PFSK-1 (cell line): ENCODE measurements around the gene HLA-C.

ENCODE experiments used
- POLR2AphosphoS5 ChIP-seq: IDR thresholded peaks from 2 replicates; pipeline ENCODE4 v1.6.1; 2012; ENCODE audit warnings: low read depth, mild to moderate bottlenecking, control low read depth, low read length, moderate library complexity
- SIN3A ChIP-seq: IDR thresholded peaks from 2 replicates; pipeline ENCODE4 v1.6.1; 2012; ENCODE audit warnings: mild to moderate bottlenecking, low read length, moderate library complexity, borderline replicate concordance; ENCODE audit not compliant: insufficient read depth
- TAF1 ChIP-seq: IDR thresholded peaks from 2 replicates; pipeline ENCODE4 v1.6.1; 2012; ENCODE audit warnings: low read length, control low read depth, borderline replicate concordance; ENCODE audit not compliant: insufficient read depth
- TF ChIP-seq, protein P1 (sequence below), 2 experiments: IDR thresholded peaks; 2 replicates each; pipeline versions ENCODE4 v1.6.1 to v1.8.0; 2011 to 2012; ENCODE audit warnings: low read depth in 2 of 2, low read length in 2 of 2, control low read depth in 1 of 2, inconsistent platforms in 1 of 2, mild to moderate bottlenecking in 1 of 2, moderate library complexity in 1 of 2; ENCODE audit not compliant: insufficient read depth in 1 of 2

DNA sequence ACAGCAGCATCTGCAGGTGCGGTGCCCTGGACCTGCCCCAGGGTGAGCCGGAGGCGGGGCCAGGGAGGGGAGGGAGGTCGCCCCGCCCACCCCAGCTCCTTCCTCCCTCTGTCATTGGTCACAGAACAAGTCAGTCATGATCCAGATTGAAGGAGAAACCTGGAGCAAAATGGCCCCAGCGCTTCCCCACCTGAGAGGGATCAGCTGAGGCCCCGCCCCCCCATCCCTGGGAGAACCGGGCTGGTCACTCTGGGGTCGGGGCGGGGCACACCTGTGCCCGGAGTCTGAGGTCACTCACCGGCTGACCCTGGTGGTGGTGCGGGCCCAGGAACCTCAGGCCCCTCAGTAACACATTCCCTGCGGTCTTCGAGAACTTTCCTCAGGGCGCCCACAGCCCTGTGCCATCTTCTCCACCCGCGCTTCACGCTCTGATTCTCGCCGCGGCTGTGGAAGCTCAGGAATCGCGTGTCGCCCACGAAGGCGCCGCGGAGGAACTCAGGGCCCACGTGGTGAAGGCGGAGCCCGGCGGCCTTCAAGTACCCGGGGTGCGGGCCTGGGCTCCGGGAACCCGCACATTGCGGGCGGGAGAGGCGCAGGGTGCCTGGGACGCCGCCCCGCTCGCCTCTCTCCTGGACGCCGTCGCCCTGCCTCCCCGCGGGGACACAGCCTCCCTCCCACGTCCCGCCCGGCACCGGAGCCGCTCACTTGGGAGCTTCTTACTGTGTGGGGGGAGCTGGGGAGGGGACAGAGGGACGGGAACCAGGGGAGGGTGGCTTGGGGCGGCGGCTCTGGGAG, 36.4 kb upstream of the HLA-C start:
- no peak for TF ChIP-seq POLR2AphosphoS5
- no peak for TF ChIP-seq TAF1
- TF ChIP-seq SIN3A = no peak
- TF ChIP-seq, protein P1, sequence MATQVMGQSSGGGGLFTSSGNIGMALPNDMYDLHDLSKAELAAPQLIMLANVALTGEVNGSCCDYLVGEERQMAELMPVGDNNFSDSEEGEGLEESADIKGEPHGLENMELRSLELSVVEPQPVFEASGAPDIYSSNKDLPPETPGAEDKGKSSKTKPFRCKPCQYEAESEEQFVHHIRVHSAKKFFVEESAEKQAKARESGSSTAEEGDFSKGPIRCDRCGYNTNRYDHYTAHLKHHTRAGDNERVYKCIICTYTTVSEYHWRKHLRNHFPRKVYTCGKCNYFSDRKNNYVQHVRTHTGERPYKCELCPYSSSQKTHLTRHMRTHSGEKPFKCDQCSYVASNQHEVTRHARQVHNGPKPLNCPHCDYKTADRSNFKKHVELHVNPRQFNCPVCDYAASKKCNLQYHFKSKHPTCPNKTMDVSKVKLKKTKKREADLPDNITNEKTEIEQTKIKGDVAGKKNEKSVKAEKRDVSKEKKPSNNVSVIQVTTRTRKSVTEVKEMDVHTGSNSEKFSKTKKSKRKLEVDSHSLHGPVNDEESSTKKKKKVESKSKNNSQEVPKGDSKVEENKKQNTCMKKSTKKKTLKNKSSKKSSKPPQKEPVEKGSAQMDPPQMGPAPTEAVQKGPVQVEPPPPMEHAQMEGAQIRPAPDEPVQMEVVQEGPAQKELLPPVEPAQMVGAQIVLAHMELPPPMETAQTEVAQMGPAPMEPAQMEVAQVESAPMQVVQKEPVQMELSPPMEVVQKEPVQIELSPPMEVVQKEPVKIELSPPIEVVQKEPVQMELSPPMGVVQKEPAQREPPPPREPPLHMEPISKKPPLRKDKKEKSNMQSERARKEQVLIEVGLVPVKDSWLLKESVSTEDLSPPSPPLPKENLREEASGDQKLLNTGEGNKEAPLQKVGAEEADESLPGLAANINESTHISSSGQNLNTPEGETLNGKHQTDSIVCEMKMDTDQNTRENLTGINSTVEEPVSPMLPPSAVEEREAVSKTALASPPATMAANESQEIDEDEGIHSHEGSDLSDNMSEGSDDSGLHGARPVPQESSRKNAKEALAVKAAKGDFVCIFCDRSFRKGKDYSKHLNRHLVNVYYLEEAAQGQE (IDR thresholded peaks at IDR 0.05; ENCODE audit: insufficient read depth in 1 of 2, low read depth in 2 of 2, low read length in 2 of 2) = no peak
